ENCODE data around the gene HHATL.

GRCh38 chr3:42720126-42720525 lies 17.5 kb upstream of the HHATL start:
- TF ChIP-seq TAF1 (IDR thresholded peaks at IDR 0.05; ENCODE audit: borderline replicate concordance, low read depth, low read length) (no peak), POLR2AphosphoS5 (IDR thresholded peaks at IDR 0.05; ENCODE audit: low read depth, low read length) (no peak)
